GM18498 (cell line): Measurements from ENCODE around the gene GSE1.
"Not testable (repeated sequence)": the region's sequence is repeated elsewhere in the genome, so short reads cannot be mapped to it uniquely, and the experiment has no call there.

Experiments used
- ATAC-seq: cut with Tn5 transposase; IDR thresholded peaks from one replicate; pipeline ENCODE4 v1.9.1; 2021; ENCODE audit warnings: mild to moderate bottlenecking, moderate library complexity; ENCODE audit not compliant: unreplicated experiment

The GSE1 gene

DNA sequence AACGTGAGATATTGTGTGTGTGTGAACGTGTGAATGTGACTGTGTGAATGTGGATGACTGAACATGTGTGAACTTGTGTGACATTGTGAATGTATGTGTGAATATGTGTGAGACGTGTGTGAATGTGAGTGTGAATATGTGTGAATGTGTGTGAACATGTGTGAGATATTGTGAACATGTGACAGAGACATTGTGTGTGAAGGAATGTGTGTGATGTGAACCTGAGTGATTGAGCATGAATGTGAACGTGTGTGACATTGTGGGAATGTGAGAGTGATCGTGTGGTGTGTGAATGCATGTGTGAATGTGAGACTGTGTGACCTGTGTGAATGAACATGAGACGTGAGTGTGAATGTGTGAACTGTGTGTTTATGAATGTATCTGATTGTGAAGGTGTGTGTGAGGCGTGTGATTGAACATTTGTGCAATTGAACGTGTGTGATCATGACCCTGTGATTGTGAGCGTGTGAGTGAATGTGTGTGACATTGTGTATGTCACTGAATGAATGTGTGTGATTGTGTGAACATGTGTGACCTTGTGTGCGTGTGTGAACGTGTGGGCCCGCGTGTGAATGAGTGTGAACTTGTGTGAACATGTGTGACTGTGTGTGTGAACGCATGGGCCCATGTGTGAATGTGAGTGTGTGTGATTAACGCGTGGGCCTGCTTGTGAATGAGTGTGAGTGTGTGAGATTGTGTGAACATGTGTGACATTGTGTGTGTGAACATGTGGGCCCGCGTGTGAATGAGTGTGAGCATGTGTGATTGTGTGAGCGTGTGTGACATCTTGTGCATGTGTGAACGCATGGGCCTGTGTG, 23.2 kb upstream of the GSE1 start:
- ATAC-seq = no peak

DNA sequence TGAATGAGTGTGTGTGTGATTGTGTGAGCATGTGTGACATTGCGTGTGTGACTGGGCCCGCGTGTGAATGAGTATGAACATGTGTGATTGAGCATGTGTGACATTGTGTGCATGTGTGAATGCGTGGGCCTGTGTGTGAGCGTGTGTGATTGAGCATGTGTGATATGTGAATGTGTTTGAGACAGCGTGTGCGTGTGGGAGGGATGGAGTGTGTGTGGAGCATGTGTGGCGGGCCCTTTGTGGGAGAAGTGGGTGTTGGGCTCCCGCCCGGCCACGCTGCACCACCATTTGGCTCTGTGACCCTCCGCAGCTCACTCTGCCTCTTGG, 22.7 kb upstream of the GSE1 start:
- no peak for ATAC-seq

DNA sequence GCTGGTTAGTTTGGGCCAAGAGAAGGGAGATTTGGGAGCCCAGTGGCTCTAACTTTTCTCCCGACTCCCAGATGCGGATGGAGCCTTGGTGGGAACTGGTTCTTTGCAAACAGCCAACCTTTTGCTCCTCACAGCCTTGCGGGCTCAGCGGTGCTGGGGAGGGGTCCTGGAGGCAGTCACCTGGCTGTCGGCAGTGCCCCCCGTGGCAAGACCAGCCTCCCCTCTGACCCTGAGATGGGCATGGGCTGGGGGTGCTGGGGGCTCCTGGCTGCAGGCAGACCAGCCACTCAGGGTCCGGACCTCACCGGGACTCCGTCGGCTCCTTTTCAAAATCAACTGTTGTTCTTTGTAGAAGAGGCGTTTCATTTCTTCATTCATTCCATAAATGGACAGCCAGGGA, 21.7 kb upstream of the GSE1 start:
- ATAC-seq = no peak

DNA sequence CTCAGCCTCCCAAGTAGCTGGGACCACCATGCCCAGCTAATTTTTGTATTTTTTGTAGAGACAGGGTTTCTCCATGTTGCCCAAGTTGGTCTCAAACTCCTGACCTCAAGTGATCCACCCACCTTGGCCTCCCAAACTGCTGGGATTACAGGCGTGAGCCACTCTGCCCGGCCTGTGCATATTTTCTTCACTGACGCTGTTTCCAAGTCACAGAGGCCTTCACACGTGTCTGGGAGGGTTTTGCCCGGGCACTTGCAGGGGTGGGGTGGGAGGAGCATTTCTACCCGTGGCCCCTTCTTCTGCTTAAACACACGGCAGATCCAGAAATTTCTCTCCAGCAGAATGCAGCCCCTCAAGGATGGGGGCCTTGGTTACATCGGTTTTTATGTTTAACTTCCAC, 20.8 kb upstream of the GSE1 start:
- not testable (repeated sequence) for ATAC-seq

DNA sequence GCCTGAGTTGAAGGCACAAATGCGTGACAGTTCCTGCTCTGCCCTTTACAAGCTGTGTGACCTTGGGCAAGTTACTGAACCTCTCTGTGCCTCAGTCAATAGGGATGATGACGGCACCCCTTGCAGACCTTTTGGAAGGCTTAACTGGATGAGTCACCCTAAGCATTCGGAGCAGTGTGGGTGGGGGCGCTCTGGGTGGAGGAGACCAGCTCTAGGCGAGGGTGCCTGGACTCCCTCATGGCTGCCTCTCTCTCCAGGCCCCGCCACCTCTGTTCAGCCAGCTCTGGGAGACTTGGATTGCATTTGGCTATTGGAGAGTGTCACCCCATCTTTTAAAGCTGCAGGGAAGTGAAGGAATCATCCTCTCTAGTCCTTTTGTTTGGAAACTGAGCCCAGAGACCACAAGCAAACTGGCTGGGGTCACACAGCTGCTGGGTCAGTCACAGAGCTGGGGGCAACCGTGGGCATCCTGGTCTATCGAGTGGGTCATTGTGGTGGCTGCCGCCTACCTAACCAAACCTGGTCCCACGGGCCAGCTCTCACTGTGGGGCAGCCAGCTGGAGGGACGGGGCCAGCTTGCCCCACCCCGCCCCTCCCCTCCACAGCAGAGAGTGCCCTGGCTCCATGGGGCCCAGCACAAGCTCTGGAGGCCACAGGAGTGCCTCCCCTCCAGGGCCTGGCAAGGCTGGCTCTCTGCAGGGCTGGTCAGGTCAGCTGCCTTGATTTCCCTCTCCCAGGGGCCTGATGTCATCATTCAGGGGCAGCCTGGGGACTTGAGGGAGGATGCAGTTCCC, 20.2 kb upstream of the GSE1 start:
- no peak for ATAC-seq

DNA sequence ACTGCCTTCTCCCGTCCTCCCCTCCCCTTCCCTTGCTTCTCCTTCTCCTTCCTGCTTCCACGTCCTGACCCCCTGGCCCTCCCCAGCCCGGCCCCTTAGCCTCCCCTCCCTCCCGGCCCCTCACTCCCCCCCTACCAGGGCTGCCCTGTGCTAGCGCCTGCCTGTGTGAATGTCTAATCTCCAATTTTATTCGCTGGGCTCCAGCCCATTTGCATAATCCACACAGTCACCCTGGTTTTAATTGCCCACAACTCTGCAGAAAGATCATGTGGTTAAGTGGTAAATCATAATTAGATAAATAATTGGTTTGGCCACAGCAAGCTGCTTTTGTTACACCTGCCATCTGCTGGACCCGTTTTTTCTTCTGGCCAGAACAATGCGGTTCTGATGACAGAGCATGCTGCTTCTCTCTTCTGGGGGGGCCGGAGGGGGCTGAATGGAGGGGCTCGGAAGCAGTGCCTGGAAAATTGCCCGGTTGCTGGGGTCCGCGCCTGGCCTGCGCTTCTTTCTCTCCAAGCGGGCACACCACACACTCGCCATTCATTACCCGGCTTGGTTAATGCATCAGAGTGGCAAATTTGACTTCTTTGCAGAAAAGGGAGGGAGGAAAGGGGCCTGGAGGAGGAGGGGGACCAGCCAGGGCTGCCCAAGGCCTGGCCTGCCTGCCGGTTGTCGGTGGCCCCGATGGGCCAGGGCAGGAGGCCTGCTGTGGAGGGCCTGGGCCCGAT, 19.5 kb upstream of the GSE1 start:
- no peak for ATAC-seq

DNA sequence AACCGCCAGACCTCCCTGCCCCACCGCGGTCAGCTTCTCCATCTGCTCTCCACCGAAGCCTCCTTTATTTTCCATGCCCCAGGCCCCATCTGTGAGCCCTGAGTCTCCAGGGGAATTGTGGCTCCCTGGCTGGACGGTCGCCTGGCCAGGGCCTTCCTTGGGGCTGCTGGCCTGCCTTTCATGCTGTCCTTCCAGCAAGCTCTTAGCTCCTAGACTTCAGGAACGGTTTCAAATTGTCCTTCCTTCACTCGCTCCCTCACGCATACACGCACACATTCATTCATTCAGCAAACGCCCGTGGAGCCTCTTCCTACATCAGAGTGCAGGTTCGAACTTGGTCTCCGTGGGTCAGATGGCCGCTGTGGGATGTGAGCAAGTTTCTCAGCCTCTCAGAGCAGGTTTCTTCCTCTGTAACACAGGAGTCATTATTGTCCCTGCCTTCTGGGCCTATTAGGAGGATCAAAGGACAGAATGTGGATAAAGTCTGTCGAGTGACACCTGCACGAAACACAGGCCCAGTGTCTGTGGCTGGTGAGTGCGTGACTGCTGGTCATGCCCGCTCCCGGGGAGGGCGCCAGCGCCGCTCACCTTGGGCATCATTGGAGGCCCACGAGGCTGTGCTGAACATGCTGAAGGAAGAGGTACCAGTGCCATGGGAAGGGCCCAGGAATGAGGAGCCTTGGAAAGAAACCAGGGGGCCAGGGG, 18.7 kb upstream of the GSE1 start:
- ATAC-seq = no peak

DNA sequence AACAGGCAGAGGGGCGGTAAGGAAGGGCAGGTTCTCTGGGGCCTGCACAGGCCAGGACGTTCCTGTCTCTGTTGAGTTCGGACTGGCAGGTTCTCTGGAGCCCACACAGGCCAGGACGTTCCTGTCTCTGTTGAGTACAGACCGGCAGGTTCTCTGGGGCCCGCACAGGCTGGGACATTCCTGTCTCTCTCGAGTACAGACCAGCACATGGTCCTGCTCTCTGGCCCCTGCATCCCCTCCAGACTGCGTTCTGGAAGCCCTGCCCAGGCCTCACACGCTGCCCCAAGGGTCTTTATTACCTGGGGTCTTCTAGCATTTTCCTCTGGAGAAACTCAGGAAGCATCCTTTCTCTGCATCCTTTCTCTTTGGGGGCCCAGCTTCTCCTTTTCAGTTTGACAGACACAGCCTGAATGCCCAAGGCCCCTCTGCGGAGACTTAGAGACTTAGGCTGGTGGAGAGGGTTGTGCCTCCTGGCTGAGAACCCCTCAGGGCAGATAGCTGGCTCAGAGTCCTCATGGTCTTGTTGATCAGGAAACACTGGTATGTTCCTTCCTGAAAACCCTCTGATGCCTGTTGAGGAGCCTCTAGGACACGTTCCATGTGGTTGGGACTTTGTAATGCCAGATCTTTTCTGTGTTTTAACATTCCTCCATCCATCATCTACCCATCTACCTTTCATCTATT, 18.0 kb upstream of the GSE1 start:
- no peak for ATAC-seq

DNA sequence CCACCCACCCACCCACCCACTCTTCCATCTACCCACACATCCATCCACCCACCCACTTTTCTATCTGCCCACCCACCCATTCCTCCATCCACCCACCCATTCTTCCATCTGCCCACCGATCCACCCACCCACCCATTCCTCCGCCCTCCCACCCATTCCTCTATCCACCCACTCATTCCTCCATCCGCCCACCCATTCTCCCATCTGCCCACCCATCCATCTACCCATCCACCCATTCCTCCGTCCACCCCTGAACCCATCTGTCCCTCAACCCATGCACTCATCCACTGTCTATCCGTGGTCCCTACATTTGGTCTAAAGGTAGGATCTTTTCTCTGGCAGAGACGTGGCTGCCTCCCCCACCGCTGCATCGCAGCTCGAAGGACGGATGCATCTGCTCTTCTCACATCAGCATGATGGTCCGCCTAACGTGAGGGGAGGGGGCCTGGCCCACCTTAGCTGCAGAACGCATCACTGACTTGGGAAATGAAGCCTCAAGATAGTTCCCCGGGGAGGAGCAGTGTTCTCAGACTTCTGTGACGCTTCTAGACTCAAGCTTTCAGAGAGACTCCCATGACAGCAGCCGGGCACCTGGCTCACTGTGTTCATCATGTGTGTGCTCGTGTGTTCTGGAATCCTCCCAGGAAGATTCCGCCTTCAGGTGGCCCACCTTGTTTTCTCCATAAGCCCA, 17.2 kb upstream of the GSE1 start:
- no peak for ATAC-seq

DNA sequence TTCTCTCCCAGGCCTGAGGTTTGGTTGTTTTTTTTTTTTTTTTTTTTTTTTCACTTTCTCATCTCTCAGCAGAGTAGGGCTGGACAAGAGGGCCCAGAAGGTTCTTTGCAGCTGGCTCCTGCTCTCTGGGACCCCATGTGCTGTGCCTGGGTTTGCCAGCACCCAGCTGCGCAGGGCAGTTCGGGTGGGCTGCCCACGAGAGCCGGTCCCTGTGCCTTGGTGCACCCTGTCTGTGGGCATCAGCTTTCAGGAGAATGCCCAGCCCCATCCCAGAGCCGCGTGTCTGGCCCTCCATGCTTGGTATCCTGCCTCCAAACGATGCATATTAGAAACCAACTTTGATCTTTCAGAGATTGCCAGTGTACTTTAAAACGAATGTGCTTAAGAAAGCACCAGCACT, 15.0 kb upstream of the GSE1 start:
- no peak for ATAC-seq

DNA sequence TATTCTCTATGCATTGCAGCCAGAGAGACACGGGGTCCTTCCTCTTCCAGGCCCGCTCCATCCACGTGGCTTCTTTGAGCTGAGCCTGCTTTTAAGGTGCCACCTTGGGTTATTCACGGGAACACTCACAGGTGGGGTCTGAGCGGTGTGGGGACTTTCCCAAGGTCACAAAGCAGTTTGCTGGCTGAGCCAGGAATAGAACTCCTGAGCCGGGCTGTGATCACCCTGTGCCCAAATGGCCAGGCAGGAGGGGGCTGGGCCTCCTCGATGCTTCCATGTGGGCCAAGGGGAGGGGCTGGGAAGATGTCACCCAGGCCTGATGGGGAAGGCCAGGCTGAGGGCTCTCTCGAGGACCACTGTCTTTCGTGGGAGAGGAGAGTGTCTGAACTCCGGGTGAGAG, 13.0 kb upstream of the GSE1 start:
- ATAC-seq = no peak

DNA sequence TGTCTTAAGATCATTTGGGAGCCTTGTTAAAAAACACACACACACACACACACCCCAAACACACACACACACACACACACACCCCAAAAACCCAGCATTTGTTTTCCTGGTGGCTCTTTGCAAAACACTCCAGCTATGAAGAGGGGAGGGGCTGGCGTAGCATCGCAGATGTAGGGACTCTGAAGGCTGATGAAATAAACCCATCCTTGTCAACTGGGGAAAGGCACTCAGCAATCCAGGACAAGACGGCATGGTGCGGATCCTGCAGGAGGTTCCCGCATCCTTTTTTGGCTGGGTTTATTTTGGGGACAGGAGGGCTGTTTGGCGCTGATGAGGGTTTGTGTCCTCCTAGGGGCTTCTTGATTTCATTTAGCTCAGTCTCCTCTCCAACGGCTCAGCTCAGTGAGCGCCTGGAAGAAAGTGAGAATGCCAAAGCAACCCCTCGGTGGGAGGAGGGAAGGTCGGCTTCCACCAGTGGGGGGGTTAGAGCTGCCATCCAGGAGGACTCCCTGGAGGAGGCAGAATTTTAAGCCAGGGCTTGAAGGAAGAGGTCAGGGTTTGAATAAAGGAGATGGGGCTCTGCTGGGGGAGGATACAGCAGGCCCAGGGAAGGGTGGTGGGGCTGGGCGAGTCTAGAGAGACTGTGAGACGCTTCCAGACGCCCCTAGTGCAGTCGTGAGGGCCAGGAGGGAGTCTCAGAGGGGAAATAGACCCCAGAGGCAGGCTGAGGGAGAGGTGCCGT, 12.4 kb upstream of the GSE1 start:
- ATAC-seq = no peak

DNA sequence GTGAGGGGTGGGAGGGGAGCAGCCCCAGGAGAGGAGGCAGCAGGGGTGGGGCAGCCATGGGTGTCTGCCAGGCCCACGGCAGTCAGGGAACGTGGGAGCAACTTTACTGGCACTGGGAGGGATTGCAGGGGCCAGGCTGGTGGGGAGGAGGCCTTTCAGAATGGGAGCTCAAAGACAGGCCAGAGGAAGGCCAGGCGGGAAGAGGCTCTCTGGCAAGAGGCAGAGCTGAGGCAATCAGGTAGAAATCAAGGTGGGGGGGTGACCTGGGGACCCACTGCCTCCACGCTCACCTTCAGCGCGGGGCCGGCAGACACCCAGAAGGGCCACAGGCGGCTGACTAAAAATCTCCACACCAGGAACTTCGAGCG, 11.9 kb upstream of the GSE1 start:
- ATAC-seq = no peak

DNA sequence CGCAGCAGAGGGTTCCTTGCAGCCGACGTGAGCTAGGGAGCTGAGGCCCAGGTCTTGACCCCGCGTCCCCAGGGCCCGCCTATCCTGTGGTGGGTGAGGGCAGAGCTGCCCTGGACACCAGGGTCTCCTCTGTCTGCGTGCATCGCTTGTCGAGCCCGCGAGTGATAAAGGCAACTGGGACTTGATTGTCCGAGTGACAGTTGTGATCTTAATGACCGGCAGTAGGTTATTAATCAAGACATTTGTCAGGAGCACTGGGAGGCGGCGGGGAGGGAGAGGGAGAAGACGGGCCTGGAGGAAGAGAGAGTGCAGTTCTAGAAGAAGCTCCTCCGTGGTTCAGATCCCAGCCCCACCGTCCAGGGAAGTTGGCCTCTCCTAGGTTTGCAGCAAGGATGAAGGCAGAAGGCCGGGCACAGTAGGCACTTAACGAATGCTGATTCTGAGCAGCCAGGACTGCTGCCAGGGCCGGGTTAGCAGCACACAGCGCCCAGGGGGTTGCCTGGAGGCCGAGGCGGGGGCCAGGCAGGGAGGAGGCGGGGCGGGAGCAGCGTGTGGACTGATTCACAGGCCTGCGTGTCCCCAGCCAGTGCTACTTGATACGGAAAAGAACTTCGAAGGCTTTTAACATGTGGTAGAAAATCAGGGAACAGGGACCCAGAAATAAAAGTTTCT, 11.3 kb upstream of the GSE1 start:
- ATAC-seq = no peak

DNA sequence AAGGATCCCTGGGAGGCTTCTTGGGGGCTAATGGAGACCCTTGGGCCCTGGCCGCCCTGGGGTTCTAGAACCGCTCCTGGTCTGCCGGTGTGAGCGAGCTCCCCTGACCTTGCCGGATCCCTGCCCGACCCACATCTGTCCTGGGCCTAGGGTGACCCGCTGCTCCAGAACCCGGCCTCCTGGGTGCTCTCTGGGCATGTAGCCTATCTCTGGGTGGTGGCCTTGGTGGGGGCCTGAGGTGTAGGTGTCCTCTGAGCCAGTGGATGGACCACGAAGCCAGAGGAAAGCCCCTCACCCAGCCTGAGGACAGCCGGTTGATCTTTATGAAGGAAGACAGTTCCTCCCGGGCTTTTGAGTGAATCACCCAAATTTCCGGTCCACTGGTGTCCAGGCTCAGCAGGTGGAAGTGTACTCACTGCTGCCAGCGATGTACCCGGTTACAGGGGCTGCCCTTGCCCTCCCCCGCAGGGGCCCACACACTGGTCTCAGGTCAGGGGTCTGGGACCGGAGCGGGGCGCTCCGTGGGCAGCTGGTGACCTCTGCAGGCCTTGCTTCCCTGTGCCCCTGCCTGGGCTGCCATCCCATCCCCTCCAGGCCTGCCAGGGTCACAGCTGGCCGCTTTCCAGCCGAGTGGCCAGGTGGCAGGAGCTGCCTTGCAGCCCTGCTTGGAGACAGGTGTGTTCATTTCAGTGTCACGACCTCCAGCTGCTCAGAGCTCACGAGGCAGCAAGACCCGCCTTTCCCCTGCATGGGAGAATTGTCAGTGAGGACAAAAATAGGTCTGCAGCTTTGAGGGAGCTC, 10.5 kb upstream of the GSE1 start:
- ATAC-seq = no peak

DNA sequence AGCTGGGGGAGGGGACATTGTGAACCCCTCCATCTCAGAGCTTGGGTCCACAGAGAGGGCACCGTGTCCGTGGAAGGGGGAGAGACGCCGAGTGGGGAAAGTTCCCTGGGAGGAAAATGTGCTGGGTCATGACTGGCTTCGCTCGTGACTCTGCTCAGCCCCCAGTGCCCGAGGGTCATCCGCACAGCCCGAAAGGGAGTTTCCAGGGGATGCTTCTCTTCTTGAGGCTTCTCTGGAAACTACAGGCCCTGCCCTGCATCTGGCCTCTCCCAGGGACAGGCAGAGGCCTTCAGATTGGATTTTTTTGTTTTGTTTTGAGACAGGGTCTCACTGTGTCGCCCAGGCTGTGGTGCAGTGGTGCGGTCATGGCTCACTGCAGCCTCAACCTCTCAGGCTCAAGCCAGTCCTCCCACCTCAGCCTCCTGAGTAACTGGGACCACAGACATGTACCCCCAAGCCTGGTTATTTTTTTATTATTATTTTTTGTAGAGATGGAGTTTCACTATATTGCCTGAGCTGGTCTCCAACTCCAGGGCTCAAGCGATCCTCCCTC, 9.8 kb upstream of the GSE1 start:
- ATAC-seq = no peak

DNA sequence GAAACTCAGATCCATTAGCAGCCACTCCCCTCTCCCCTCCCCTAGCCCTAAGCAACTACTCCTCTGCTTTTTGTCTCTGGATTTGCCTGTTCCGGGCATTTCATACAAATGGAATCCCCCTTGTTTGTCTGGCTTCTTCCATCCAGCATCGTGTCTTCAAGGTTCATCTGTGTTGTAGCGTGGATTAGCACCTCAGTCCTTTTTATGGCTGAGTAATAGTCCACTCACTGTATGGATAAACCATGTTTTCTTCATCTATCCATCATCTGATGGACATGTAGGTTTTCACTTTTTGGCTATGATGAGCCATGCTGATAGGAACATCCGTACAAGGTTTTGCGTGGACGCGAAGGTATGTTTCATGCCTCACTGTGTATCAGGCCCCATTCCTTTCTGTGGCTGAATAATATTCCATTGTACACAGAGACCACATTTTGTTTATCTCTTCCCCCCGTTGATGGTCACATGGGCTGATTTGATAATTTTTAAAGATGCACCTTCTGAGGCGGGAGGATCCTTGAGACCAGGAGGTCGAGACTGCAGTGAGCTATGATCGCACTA, 8.9 kb upstream of the GSE1 start:
- ATAC-seq = no peak
